Measurements from ENCODE around the gene VSIR.

GRCh38 chr10:71776481-71776925 lies 3.2 kb upstream of the VSIR start:
- TF ChIP-seq CTCF (IDR thresholded peaks at IDR 0.05) = no peak
- no peak for TF ChIP-seq POLR2A (IDR thresholded peaks at IDR 0.05)
- no peak for TF ChIP-seq EP300 (IDR thresholded peaks at IDR 0.05)
